Measurements from ENCODE around the gene MPHOSPH8.

The MPHOSPH8 gene

GRCh38 chr13:19633479-19634255 lies at the start of gene MPHOSPH8:
TSS of gene MPHOSPH8 (plus strand) at chr13:19633659. CDS start at chr13:19633749, 90 bp downstream.
- peak; percentile 86 for DNase-seq

- DNase-seq: no peak
Observed at GRCh38 chr13:19586904-19587634, 46.4 kb upstream of the MPHOSPH8 start.

- no peak for DNase-seq
Observed at GRCh38 chr13:19587635-19588300, 45.7 kb upstream of the MPHOSPH8 start.

- DNase-seq: no peak
Observed at GRCh38 chr13:19589312-19589711, 44.1 kb upstream of the MPHOSPH8 start.

- no peak for DNase-seq
Observed at GRCh38 chr13:19590423-19590822, 43.0 kb upstream of the MPHOSPH8 start.

GRCh38 chr13:19591864-19592263 lies 41.6 kb upstream of the MPHOSPH8 start:
- no peak for DNase-seq

- DNase-seq: no peak
Observed at GRCh38 chr13:19592657-19593180, 40.7 kb upstream of the MPHOSPH8 start.

GRCh38 chr13:19596086-19596485 lies 37.4 kb upstream of the MPHOSPH8 start:
- DNase-seq: no peak

- DNase-seq: no peak
Observed at GRCh38 chr13:19596960-19597361, 36.5 kb upstream of the MPHOSPH8 start.

- no peak for DNase-seq
Observed at GRCh38 chr13:19597523-19597922, 35.9 kb upstream of the MPHOSPH8 start.

GRCh38 chr13:19601749-19602725 lies 31.4 kb upstream of the MPHOSPH8 start:
- peak; percentile 16 for DNase-seq

- DNase-seq: no peak
Observed at GRCh38 chr13:19604306-19604705, 29.2 kb upstream of the MPHOSPH8 start.

GRCh38 chr13:19605161-19605955 lies 28.1 kb upstream of the MPHOSPH8 start:
- no peak for DNase-seq

- DNase-seq: no peak
Observed at GRCh38 chr13:19606152-19606551, 27.3 kb upstream of the MPHOSPH8 start.

- DNase-seq: no peak
Observed at GRCh38 chr13:19606737-19607136, 26.7 kb upstream of the MPHOSPH8 start.

- no peak for DNase-seq
Observed at GRCh38 chr13:19607523-19608078, 25.9 kb upstream of the MPHOSPH8 start.

- no peak for DNase-seq
Observed at GRCh38 chr13:19618977-19619376, 14.5 kb upstream of the MPHOSPH8 start.

- no peak for DNase-seq
Observed at GRCh38 chr13:19622193-19622592, 11.3 kb upstream of the MPHOSPH8 start.

- no peak for DNase-seq
Observed at GRCh38 chr13:19624265-19624664, 9.2 kb upstream of the MPHOSPH8 start.

GRCh38 chr13:19632915-19633478 lies 462 bp upstream of the MPHOSPH8 start:
- no peak for DNase-seq

Measured in NCI-H774 (cell line).